ENCODE results near the gene ASGR2. TPM values are rescaled to one million over a fixed set of nuclear protein-coding genes. Genes with fewer than 3 reads are reported as not detected.

ASGR2 gene
- total RNA-seq, 2 experiments from 2014 or later, result 0.20 to 0.36 TPM

DNA sequence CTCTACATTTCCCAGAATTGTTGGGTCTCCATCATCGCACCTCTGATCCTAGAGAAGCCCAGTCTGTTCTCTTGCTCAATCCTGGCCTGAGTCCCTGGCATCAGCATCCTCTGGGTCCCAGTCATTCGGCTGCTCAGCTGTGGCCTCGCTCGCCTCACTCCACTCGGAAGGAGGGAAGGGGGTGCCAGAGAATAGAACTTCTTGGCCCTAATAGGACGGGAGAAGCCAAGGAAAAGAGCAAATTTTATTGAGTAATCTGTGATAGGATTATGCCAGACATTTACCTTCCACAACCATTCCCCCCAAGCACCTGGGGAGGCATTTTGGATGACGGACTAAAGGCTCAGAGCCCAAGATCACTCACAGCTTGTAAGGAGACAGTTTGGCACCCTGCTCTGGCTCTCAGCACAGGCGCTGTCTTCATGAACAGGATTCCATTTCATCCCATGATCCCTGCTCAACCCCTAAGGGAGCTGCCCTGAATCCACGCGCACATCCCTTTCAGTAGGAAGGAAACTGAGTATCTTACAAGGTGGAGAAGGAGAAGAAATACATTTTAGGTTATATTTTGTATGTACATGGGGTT, 34.1 kb downstream of the ASGR2 start:
- ChIA-PET POLR2A (no interaction called here), CTCF (no interaction called here)
- Histone ChIP-seq H3K4me3 (ENCODE audit: low read length) (no peak overlapping the region), H3K9me3 (ENCODE audit: control insufficient read depth in 1 of 2, insufficient read depth in 1 of 2, low read length in 2 of 2) (no peaks in the 10 kb centered on the region), H3K4me1 (ENCODE audit: insufficient read depth, low read length) (peaks cover 19% of the 10 kb centered on the region), H3K27ac (ENCODE audit: low read depth in 1 of 2, low read length in 2 of 2) (no peak overlapping the region), H3K27me3 (ENCODE audit: control insufficient read depth in 1 of 2, insufficient read depth in 2 of 2, low read length in 2 of 2) (no peaks in the 10 kb centered on the region), H3K36me3 (ENCODE audit: insufficient read depth, low read length) (no peaks in the 10 kb centered on the region)
- Mint-ChIP-seq H3K36me3 (ENCODE audit: low read depth) (no peaks in the 10 kb centered on the region), H3K4me1 (ENCODE audit: low read depth) (peaks cover 31% of the 10 kb centered on the region), H3K9me3 (no peaks in the 10 kb centered on the region), H3K27me3 (peaks cover 14% of the 10 kb centered on the region), H3K27ac (no peak overlapping the region), H3K4me3 (no peak overlapping the region)
- ATAC-seq (ENCODE audit: poor library complexity) (no peak), DNase-seq (no peak)
- TF ChIP-seq, protein P1, sequence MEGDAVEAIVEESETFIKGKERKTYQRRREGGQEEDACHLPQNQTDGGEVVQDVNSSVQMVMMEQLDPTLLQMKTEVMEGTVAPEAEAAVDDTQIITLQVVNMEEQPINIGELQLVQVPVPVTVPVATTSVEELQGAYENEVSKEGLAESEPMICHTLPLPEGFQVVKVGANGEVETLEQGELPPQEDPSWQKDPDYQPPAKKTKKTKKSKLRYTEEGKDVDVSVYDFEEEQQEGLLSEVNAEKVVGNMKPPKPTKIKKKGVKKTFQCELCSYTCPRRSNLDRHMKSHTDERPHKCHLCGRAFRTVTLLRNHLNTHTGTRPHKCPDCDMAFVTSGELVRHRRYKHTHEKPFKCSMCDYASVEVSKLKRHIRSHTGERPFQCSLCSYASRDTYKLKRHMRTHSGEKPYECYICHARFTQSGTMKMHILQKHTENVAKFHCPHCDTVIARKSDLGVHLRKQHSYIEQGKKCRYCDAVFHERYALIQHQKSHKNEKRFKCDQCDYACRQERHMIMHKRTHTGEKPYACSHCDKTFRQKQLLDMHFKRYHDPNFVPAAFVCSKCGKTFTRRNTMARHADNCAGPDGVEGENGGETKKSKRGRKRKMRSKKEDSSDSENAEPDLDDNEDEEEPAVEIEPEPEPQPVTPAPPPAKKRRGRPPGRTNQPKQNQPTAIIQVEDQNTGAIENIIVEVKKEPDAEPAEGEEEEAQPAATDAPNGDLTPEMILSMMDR (IDR thresholded peaks at IDR 0.05), result no peak
- intact Hi-C loops (cut with DNase I, micrococcal nuclease), result no loop called here

DNA sequence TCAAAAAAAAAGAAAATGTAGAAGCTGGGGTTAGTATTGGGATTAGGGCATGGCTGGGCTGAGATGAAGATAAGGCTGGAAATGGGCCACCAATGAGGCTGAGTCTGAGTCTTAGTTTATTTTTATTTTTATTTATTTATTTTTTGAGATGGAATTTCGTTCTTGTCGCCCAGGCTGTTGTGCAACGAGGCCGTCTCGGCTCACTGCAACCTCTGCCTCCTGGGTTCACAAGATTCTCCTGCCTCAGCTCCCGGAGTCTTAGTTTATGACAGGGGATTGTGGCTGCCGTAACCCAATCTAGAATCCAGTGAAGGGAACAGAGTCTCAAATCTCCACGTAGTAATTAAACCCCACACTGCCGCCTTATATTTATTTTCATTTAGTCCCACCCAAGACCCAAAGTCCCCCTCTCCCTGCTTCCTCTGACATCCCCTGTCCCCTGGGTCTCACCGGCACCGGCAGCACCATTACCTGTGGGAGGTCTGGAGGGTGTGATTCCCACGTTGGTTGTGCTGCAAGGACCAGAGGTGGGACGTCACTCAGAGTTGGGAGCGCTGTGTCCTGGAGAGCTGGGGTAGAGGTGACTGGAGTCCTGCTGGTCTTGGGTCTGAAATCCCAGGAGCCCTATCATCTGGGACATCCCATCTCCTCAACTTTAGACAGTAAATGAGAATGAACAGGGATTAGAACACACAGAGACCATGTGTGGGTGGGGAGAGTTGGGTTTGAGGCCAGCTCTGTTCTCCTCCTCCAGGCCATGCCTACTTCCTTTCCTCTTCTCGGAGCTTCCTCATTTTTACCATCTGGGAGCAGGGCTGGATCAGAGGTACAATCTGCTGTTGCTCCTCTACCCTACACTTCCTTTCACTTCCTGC, 34.8 kb downstream of the ASGR2 start, which contains the start of gene CLEC10A:
CLEC10A (minus strand) TSS at position 671 of the 875 bp plus-strand sequence. CDS start 1,439 bp downstream, outside the sequence.
- POLR2A ChIA-PET, result no interaction called here

DNA sequence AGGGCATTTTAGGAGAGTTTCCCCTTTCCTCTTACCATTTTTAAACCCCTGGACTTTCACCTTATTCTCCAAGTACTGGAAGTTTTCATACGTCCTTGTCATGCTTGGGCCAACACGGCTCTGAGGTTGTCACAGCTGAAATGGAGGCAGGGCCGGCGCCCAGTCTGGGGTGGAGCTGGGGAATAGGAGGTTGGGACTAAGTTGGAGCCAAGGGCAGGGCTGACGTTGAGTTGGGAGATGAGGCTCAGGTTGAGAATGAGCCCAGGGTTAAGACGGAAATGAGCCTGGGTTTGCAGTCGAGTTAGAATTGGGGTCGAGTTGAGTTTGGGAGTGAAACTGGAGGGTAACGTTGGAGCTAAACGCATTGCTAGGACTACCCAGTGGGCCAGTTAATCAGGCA, 35.9 kb downstream of the ASGR2 start:
- Histone ChIP-seq H3K27ac (ENCODE audit: low read depth in 1 of 2, low read length in 2 of 2) (no peak overlapping the region), H3K36me3 (ENCODE audit: insufficient read depth, low read length) (no peaks in the 10 kb centered on the region), H3K9me3 (ENCODE audit: control insufficient read depth in 1 of 2, insufficient read depth in 1 of 2, low read length in 2 of 2) (peaks cover 0 to 3% of the 10 kb centered on the region in 2 experiments), H3K4me3 (ENCODE audit: low read length) (no peak overlapping the region), H3K4me1 (ENCODE audit: insufficient read depth, low read length) (peaks cover 19% of the 10 kb centered on the region), H3K27me3 (ENCODE audit: control insufficient read depth in 1 of 2, insufficient read depth in 2 of 2, low read length in 2 of 2) (no peaks in the 10 kb centered on the region)
- ChIA-PET CTCF (no interaction called here), POLR2A (no interaction called here)
- H3K27ac Mint-ChIP-seq, result no peak overlapping the region
- H3K4me1 Mint-ChIP-seq (ENCODE audit: low read depth), result peaks cover 23% of the 10 kb centered on the region
- no peak for ATAC-seq (ENCODE audit: poor library complexity)
- TF ChIP-seq, protein P1 (IDR thresholded peaks at IDR 0.05), result no peak
- no peak overlapping the region for H3K4me3 Mint-ChIP-seq
- no peak for DNase-seq
- no peaks in the 10 kb centered on the region for H3K9me3 Mint-ChIP-seq
- intact Hi-C loops (cut with DNase I, micrococcal nuclease), result loop anchor here in 1 of 2 experiments (5.0 kb wide), 1 partner anchor 39 kb away; no protein-coding TSS in a partner anchor
- peaks cover 4% of the 10 kb centered on the region for H3K27me3 Mint-ChIP-seq
- no peaks in the 10 kb centered on the region for H3K36me3 Mint-ChIP-seq (ENCODE audit: low read depth)

More for the DNA sequence above, 34.8 kb downstream of the ASGR2 start, which contains the start of gene CLEC10A:
- Mint-ChIP-seq H3K27ac (no peak within 1 kb of the TSS), H3K4me1 (ENCODE audit: low read depth) (peaks cover 31% of the 10 kb centered on the region), H3K4me3 (no peak within 1 kb of the TSS), H3K36me3 (ENCODE audit: low read depth) (no peaks in the 10 kb centered on the region), H3K9me3 (no peaks in the 10 kb centered on the region), H3K27me3 (peaks cover 14% of the 10 kb centered on the region)
- H3K4me1 ChIP-seq (ENCODE audit: insufficient read depth, low read length), result peaks cover 19% of the 10 kb centered on the region
- no peak within 1 kb of the TSS for H3K4me3 ChIP-seq (ENCODE audit: low read length)
- no peak for ATAC-seq (ENCODE audit: poor library complexity)
- no peaks in the 10 kb centered on the region for H3K9me3 ChIP-seq (ENCODE audit: control insufficient read depth in 1 of 2, insufficient read depth in 1 of 2, low read length in 2 of 2)
- no peaks in the 10 kb centered on the region for H3K27me3 ChIP-seq (ENCODE audit: control insufficient read depth in 1 of 2, insufficient read depth in 2 of 2, low read length in 2 of 2)
- H3K27ac ChIP-seq (ENCODE audit: low read depth in 1 of 2, low read length in 2 of 2), result no peak within 1 kb of the TSS
- no peak for DNase-seq
- CTCF ChIA-PET, result no interaction called here
- intact Hi-C loops (cut with DNase I, micrococcal nuclease), result loop anchor here in 1 of 2 experiments (5.0 kb wide), 1 partner anchor 37 kb away; no protein-coding TSS in a partner anchor
- TF ChIP-seq, protein P1 (IDR thresholded peaks at IDR 0.05), result no peak
- no peaks in the 10 kb centered on the region for H3K36me3 ChIP-seq (ENCODE audit: insufficient read depth, low read length)

All from CD4-positive, alpha-beta T cell (primary cell).